ENCODE measurements around the gene RHOBTB1.

Gene RHOBTB1

DNA sequence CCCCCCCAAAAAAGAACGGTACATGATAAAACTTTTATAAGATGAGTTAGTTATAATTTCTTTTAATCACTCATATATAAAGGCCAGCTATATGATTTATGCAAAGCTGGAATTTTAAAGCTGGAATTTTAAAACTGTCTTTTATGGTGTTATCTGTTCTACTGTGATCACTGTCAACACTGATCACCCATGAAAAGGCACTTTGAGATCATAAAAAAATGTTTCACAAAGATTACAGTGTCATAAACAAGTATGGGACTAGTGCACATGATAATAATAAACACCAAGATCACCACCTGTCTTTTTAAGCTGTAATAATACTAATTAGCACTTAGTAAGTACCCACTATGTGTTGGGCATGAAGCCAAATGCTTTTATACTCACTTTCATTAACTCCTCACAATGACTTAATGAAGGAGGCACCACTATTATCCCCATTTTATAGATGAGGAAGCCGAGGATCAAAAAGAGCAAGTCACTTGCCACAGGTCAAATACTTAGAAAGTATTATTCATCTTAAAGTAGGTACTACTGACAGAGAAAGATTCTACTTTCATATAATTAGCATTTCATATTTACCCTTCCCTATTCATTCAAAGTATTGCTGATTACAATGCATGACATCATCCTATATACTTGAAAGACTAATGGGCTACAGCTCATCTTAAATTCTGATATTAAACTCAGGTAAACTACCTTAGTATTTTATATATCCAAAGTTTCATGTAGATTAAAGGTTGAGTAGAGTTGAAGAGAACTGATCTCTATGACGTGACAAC, 8.3 kb upstream of the RHOBTB1 start:
- no peak overlapping the region for H3K4me3 ChIP-seq (ENCODE audit: low read depth in 1 of 2, low read length in 2 of 2)
- ATAC-seq (ENCODE audit: insufficient read depth, low read depth) (no peak), DNase-seq (no peak)
- H3K4me1 ChIP-seq (ENCODE audit: insufficient read depth, low read length): no peaks in the 10 kb centered on the region
- no peaks in the 10 kb centered on the region for H3K27me3 ChIP-seq (ENCODE audit: insufficient read depth, low read length, poor library complexity)
- H3K36me3 ChIP-seq (ENCODE audit: insufficient read depth, low read length): no peaks in the 10 kb centered on the region
- no peak overlapping the region for H3K9ac ChIP-seq (ENCODE audit: low read depth, low read length)
- no peaks in the 10 kb centered on the region for H4K20me1 ChIP-seq (ENCODE audit: insufficient read depth, low read length)
- TF ChIP-seq, protein P1, sequence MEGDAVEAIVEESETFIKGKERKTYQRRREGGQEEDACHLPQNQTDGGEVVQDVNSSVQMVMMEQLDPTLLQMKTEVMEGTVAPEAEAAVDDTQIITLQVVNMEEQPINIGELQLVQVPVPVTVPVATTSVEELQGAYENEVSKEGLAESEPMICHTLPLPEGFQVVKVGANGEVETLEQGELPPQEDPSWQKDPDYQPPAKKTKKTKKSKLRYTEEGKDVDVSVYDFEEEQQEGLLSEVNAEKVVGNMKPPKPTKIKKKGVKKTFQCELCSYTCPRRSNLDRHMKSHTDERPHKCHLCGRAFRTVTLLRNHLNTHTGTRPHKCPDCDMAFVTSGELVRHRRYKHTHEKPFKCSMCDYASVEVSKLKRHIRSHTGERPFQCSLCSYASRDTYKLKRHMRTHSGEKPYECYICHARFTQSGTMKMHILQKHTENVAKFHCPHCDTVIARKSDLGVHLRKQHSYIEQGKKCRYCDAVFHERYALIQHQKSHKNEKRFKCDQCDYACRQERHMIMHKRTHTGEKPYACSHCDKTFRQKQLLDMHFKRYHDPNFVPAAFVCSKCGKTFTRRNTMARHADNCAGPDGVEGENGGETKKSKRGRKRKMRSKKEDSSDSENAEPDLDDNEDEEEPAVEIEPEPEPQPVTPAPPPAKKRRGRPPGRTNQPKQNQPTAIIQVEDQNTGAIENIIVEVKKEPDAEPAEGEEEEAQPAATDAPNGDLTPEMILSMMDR (IDR thresholded peaks at IDR 0.05; ENCODE audit: borderline replicate concordance, extremely low read depth, low read length, poor library complexity, severe bottlenecking): no peak
- no peak for TF ChIP-seq EZH2 (IDR thresholded peaks at IDR 0.05; ENCODE audit: borderline replicate concordance, low read depth, low read length, severe bottlenecking)
- no peak overlapping the region for H2AFZ ChIP-seq (ENCODE audit: low read depth, low read length)
- H3K9me3 ChIP-seq (ENCODE audit: insufficient read depth, low read length, severe bottlenecking): no peaks in the 10 kb centered on the region
- H3K4me2 ChIP-seq (ENCODE audit: insufficient read depth, low read length): no peak overlapping the region
- no peaks in the 10 kb centered on the region for H3K79me2 ChIP-seq (ENCODE audit: insufficient read depth, low read length)
- no peak overlapping the region for H3K27ac ChIP-seq (ENCODE audit: low read length)

DNA sequence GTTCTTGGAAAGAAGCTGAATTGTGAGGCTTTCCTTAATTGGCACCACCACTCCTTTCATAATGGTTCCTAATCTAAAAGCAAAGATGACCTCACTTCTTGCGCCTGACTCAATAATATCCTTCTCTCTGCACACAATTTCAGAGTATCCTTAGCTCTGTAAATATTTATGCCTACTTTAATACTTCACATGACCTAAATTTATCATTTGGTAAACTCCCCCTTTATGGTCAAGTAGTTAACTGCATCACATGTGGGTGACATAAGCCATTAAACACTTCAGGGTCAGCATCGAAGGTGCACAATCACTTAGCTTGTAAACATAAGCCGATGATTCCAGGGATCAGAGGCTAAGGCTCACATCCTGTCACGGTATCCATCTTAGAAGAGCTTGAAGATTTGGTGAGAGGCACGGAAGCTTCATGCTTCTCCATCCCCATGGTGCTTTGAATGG, 7.3 kb upstream of the RHOBTB1 start:
- no peak for DNase-seq
- Histone ChIP-seq H3K27me3 (ENCODE audit: insufficient read depth, low read length, poor library complexity) (no peaks in the 10 kb centered on the region), H3K4me2 (ENCODE audit: insufficient read depth, low read length) (no peak overlapping the region)

GRCh38 chr10:60950300-60950699, 6.3 kb upstream of the RHOBTB1 start:
- Histone ChIP-seq H3K27ac (ENCODE audit: low read length) (no peak overlapping the region), H3K36me3 (ENCODE audit: insufficient read depth, low read length) (no peaks in the 10 kb centered on the region), H3K79me2 (ENCODE audit: insufficient read depth, low read length) (no peaks in the 10 kb centered on the region), H3K9ac (ENCODE audit: low read depth, low read length) (no peak overlapping the region), H3K9me3 (ENCODE audit: insufficient read depth, low read length, severe bottlenecking) (no peaks in the 10 kb centered on the region), H3K4me1 (ENCODE audit: insufficient read depth, low read length) (no peaks in the 10 kb centered on the region), H2AFZ (ENCODE audit: low read depth, low read length) (no peak overlapping the region), H4K20me1 (ENCODE audit: insufficient read depth, low read length) (no peaks in the 10 kb centered on the region), H3K27me3 (ENCODE audit: insufficient read depth, low read length, poor library complexity) (no peaks in the 10 kb centered on the region), H3K4me2 (ENCODE audit: insufficient read depth, low read length) (no peak overlapping the region), H3K4me3 (ENCODE audit: low read depth in 1 of 2, low read length in 2 of 2) (no peak overlapping the region)
- TF ChIP-seq EZH2 (IDR thresholded peaks at IDR 0.05; ENCODE audit: borderline replicate concordance, low read depth, low read length, severe bottlenecking): no peak
- TF ChIP-seq, protein P1 (IDR thresholded peaks at IDR 0.05; ENCODE audit: borderline replicate concordance, extremely low read depth, low read length, poor library complexity, severe bottlenecking): no peak
- ATAC-seq (ENCODE audit: insufficient read depth, low read depth): no peak
- DNase-seq: no peak

More for the DNA sequence above, 7.3 kb upstream of the RHOBTB1 start:
- TF ChIP-seq, protein P1 (IDR thresholded peaks at IDR 0.05; ENCODE audit: borderline replicate concordance, extremely low read depth, low read length, poor library complexity, severe bottlenecking): no peak
- no peak for TF ChIP-seq EZH2 (IDR thresholded peaks at IDR 0.05; ENCODE audit: borderline replicate concordance, low read depth, low read length, severe bottlenecking)
- H3K9me3 ChIP-seq (ENCODE audit: insufficient read depth, low read length, severe bottlenecking): no peaks in the 10 kb centered on the region
- no peaks in the 10 kb centered on the region for H3K4me1 ChIP-seq (ENCODE audit: insufficient read depth, low read length)
- H3K4me3 ChIP-seq (ENCODE audit: low read depth in 1 of 2, low read length in 2 of 2): no peak overlapping the region
- H4K20me1 ChIP-seq (ENCODE audit: insufficient read depth, low read length): no peaks in the 10 kb centered on the region
- H3K9ac ChIP-seq (ENCODE audit: low read depth, low read length): no peak overlapping the region
- no peak overlapping the region for H2AFZ ChIP-seq (ENCODE audit: low read depth, low read length)
- no peak overlapping the region for H3K27ac ChIP-seq (ENCODE audit: low read length)
- ATAC-seq (ENCODE audit: insufficient read depth, low read depth): no peak
- H3K36me3 ChIP-seq (ENCODE audit: insufficient read depth, low read length): no peaks in the 10 kb centered on the region
- H3K79me2 ChIP-seq (ENCODE audit: insufficient read depth, low read length): no peaks in the 10 kb centered on the region

Data from DND-41 (cell line).